Peyer's patch (tissue), 4 donors: Measurements from ENCODE around the gene RRP1B. TPM values are rescaled to one million over a fixed set of nuclear protein-coding genes. Genes with fewer than 3 reads are reported as not detected.
"Not testable (repeated sequence)": the region's sequence is repeated elsewhere in the genome, so short reads cannot be mapped to it uniquely, and the experiment has no call there.

Experiments
- DNase-seq, 3 donors: peaks; one replicate each; pipeline ENCODE4 v3.0.0-alpha.2; 2017 to 2019
- H3K27ac ChIP-seq, 4 donors: fragments of 200-600 bp; sonication (generic); one replicate each; pipeline ENCODE4 v1.5.1; 2016 to 2019
- H3K27me3 ChIP-seq, 2 donors: fragments of 200-600 bp; sonication (generic); one replicate each; pipeline ENCODE4 v1.5.1; 2019
- H3K36me3 ChIP-seq, 3 donors: fragments of 200-600 bp; sonication (generic); one replicate each; pipeline ENCODE4 v1.5.1; 2016 to 2019
- H3K4me1 ChIP-seq, 4 donors: fragments of 200-600 bp; sonication (generic); one replicate each; pipeline ENCODE4 v1.5.1; 2016 to 2019
- H3K4me3 ChIP-seq, 4 donors: fragments of 200-600 bp; sonication (generic); 1 replicate in 3 of 4; 2 replicates in 1 of 4; pipeline ENCODE4 v1.5.1; 2016 to 2019; ENCODE audit warnings: mild to moderate bottlenecking in 1 of 4
- H3K9me3 ChIP-seq, 4 donors: fragments of 200-600 bp; sonication (generic); one replicate each; pipeline ENCODE4 v1.5.1; 2016 to 2019; ENCODE audit warnings: mild to moderate bottlenecking in 1 of 4
- CTCF ChIP-seq, 6 experiments: fragments of 450-650 bp in 4 of 6; fragments of 200-600 bp in 2 of 6; sonication (generic) in 1 of 6; IDR thresholded peaks; one replicate each; pipeline ENCODE4 v1.5.1; 2017 to 2019; ENCODE audit warnings: antibody characterized with exemption in 6 of 6, mild to moderate bottlenecking in 3 of 6, moderate library complexity in 1 of 6
- POLR2A ChIP-seq, 2 donors: fragments of 450-650 bp; IDR thresholded peaks; one replicate each; pipeline ENCODE4 v1.5.1; 2017; ENCODE audit warnings: antibody characterized with exemption in 2 of 2, mild to moderate bottlenecking in 2 of 2, moderate library complexity in 2 of 2
- total RNA-seq, 4 donors: library from RNA; depleted of rRNA; stranded (reverse); fragments of >200 nt; gene quantifications; one replicate each; pipeline ENCODE4 v1.1.0, GENCODE V29; 2016

RRP1B gene
- total RNA-seq, result 10 to 100 TPM; 10.7 to 28.1 (median 14.1) TPM

- peak within 1 kb of the TSS; percentile 83 to 88 (median 85) for H3K27ac ChIP-seq
- no peaks in the 10 kb centered on the region for H3K36me3 ChIP-seq
- H3K27me3 ChIP-seq, result no peaks in the 10 kb centered on the region
- TF ChIP-seq CTCF (IDR thresholded peaks at IDR 0.05) (peak in 3 of 6 experiments; percentile 20 to 51 (median 25)), POLR2A (IDR thresholded peaks at IDR 0.05) (peak; percentile 24 to 75)
- H3K4me1 ChIP-seq, result peaks cover 3 to 19% (median 4%) of the 10 kb centered on the region in 4 donors
- H3K4me3 ChIP-seq, result peak within 1 kb of the TSS; percentile 68 to 100 (median 92)
- H3K9me3 ChIP-seq, result no peaks in the 10 kb centered on the region
- DNase-seq, result peak; percentile 78 to 90 (median 88)
Measured at GRCh38 chr21:43659136-43660000, at the start of gene RRP1B, which contains the start of gene HSF2BP. TSS of gene RRP1B (plus strand) at chr21:43659560. CDS start at chr21:43659665, 105 bp downstream. TSS of gene HSF2BP (minus strand) at chr21:43659488. CDS start at chr21:43658096, 1,392 bp downstream.

- no peaks in the 10 kb centered on the region for H3K36me3 ChIP-seq
- peaks cover 0 to 21% (median 3%) of the 10 kb centered on the region in 4 donors for H3K4me1 ChIP-seq
- H3K9me3 ChIP-seq, result no peaks in the 10 kb centered on the region
- no peaks in the 10 kb centered on the region for H3K27me3 ChIP-seq
- H3K4me3 ChIP-seq, result no peak overlapping the region
- peak overlapping the region in 2 of 4 donors; percentile 22 to 36 for H3K27ac ChIP-seq
- TF ChIP-seq POLR2A (IDR thresholded peaks at IDR 0.05) (no peak), CTCF (IDR thresholded peaks at IDR 0.05) (peak; percentile 9 to 78 (median 66))
- peak; percentile 57 to 88 (median 76) for DNase-seq
Measured at GRCh38 chr21:43611598-43612369, 47.6 kb upstream of the RRP1B start.

DNA sequence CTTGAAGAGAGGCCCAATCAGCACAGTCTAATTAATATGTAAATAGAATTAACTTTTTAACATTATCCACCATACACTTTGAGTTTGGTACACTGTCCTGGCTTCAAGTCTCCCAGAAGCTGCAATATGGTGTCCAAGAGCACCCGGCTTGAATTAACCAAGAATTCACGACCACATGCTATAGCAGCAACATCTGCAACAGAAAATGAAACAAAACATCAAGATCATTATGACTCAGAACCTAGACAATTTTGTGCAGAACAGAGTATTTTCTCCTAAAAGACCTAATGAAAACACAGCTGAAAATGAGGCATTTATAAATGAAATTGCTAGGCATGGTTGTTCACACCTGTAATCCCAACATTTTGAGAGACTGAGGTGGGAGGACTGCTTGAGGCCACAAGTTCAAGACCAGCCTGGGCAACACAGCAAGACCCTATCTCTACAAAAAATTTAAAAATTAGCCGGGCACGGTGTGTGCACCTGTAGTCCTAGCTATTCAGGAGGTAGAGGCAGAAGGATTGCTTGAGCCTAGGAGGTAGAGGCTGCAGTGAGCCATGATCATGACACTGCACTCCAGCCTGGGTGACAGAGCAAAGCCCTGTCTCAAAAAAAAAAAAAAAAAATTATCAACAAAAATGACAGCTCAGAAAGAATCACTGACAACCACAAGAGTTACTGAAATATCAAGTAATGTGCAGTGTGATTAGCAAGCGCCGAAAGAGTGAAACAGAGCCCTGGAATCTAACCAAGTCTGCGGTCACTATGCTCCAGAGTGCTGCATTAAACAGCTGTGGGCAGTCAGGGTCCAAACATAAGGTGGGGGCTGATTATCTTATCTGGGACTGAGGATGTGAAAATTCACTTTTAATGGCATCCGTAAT, 45.4 kb upstream of the RRP1B start:
- H3K27me3 ChIP-seq, result no peaks in the 10 kb centered on the region
- no peaks in the 10 kb centered on the region for H3K9me3 ChIP-seq
- peaks cover 0 to 21% (median 3%) of the 10 kb centered on the region in 4 donors for H3K4me1 ChIP-seq
- no peak overlapping the region for H3K4me3 ChIP-seq
- no peak for TF ChIP-seq POLR2A (IDR thresholded peaks at IDR 0.05)
- no peak for TF ChIP-seq CTCF (IDR thresholded peaks at IDR 0.05)
- no peak for DNase-seq
- no peaks in the 10 kb centered on the region for H3K36me3 ChIP-seq
- no peak overlapping the region for H3K27ac ChIP-seq

GRCh38 chr21:43614839-43615238, 44.5 kb upstream of the RRP1B start:
- Histone ChIP-seq H3K9me3 (peaks cover 0 to 2% (median 0%) of the 10 kb centered on the region in 4 donors), H3K27me3 (no peaks in the 10 kb centered on the region), H3K4me3 (no peak overlapping the region), H3K36me3 (no peaks in the 10 kb centered on the region), H3K27ac (no peak overlapping the region), H3K4me1 (peaks cover 0 to 14% (median under 1%) of the 10 kb centered on the region in 4 donors)
- TF ChIP-seq POLR2A (IDR thresholded peaks at IDR 0.05), result no peak
- TF ChIP-seq CTCF (IDR thresholded peaks at IDR 0.05), result no peak
- DNase-seq, result no peak

- H3K27ac ChIP-seq, H3K27me3 ChIP-seq, H3K4me3 ChIP-seq, H3K4me1 ChIP-seq, H3K36me3 ChIP-seq, DNase-seq: not testable (repeated sequence)
- peaks cover 0 to 16% (median 0%) of the 10 kb centered on the region in 4 donors for H3K9me3 ChIP-seq
Measured at GRCh38 chr21:43616861-43617260, 42.5 kb upstream of the RRP1B start.
